CD14-positive monocyte (primary cell): ENCODE results near the gene OSBPL2. TPM values are rescaled to one million over a fixed set of nuclear protein-coding genes. Genes with fewer than 3 reads are reported as not detected.

ENCODE experiments used
- DNase-seq, 3 donors: peaks; one replicate each; pipeline ENCODE4 v3.0.0-alpha.2; 2011 to 2022
- H2AFZ ChIP-seq: 2 replicates; pipeline ENCODE4 v1.6.0; 2012; ENCODE audit warnings: mild to moderate bottlenecking, low read depth, low read length, inconsistent platforms; ENCODE audit not compliant: insufficient read depth, poor library complexity, severe bottlenecking
- H3K27ac ChIP-seq, 2 donors: 1 replicate in 1 of 2; 2 replicates in 1 of 2; pipeline ENCODE4 v1.5.1; 2012 to 2013; ENCODE audit warnings: low read length in 2 of 2, control low read depth in 1 of 2, inconsistent platforms in 1 of 2, low read depth in 1 of 2, mild to moderate bottlenecking in 1 of 2
- H3K27me3 ChIP-seq, 2 donors: one replicate each; pipeline versions ENCODE4 v1.6.0 to v1.6.1; 2011 to 2013; ENCODE audit warnings: low read length in 2 of 2; ENCODE audit not compliant: control insufficient read depth in 2 of 2, insufficient read depth in 2 of 2
- H3K36me3 ChIP-seq, 2 donors: replicated peaks in 1 of 2; 1 replicate in 1 of 2; 2 replicates in 1 of 2; pipeline versions ENCODE4 v1.5.1 to v1.6.1; 2012 to 2013; ENCODE audit warnings: low read length in 2 of 2, control low read depth in 1 of 2, inconsistent platforms in 1 of 2, mild to moderate bottlenecking in 1 of 2; ENCODE audit not compliant: insufficient read depth in 2 of 2, control insufficient read depth in 1 of 2
- H3K4me1 ChIP-seq, 2 donors: 1 replicate in 1 of 2; 2 replicates in 1 of 2; pipeline versions ENCODE4 v1.5.1 to v1.6.1; 2012 to 2013; ENCODE audit warnings: low read length in 2 of 2, control low read depth in 1 of 2, inconsistent platforms in 1 of 2, mild to moderate bottlenecking in 1 of 2, moderate library complexity in 1 of 2; ENCODE audit not compliant: insufficient read depth in 2 of 2, control insufficient read depth in 1 of 2
- H3K4me2 ChIP-seq: replicated peaks from 2 replicates; pipeline ENCODE3; 2012; ENCODE audit warnings: low read length, moderate library complexity, mild to moderate bottlenecking; ENCODE audit not compliant: poor library complexity, severe bottlenecking; ENCODE audit errors: extremely low read depth
- H3K4me3 ChIP-seq, 3 experiments: fragments of 200-600 bp in 1 of 3; sonication (generic) in 1 of 3; replicated peaks in 1 of 3; 1 replicate in 2 of 3; 2 replicates in 1 of 3; pipeline ENCODE4 v1.5.1; 2011 to 2013; ENCODE audit warnings: low read length in 3 of 3, mild to moderate bottlenecking in 3 of 3, control low read depth in 2 of 3, low read depth in 2 of 3, inconsistent platforms in 1 of 3, moderate library complexity in 1 of 3
- H3K79me2 ChIP-seq: 2 replicates; pipeline ENCODE4 v1.6.0; 2012; ENCODE audit warnings: mild to moderate bottlenecking, control low read depth, inconsistent platforms, low read length, moderate library complexity; ENCODE audit not compliant: insufficient read depth
- H3K9ac ChIP-seq: 2 replicates; pipeline ENCODE4 v1.6.0; 2017; ENCODE audit warnings: low read length, mild to moderate bottlenecking; ENCODE audit not compliant: insufficient read depth, poor library complexity, severe bottlenecking
- H3K9me3 ChIP-seq, 2 donors: replicated peaks in 1 of 2; 1 replicate in 1 of 2; 2 replicates in 1 of 2; pipeline versions ENCODE4 v1.5.1 to v1.6.1; 2012 to 2013; ENCODE audit warnings: low read length in 2 of 2, control low read depth in 1 of 2; ENCODE audit not compliant: control insufficient read depth in 1 of 2, insufficient read depth in 1 of 2
- H4K20me1 ChIP-seq: 2 replicates; pipeline ENCODE4 v1.6.0; 2012; ENCODE audit warnings: mild to moderate bottlenecking, low read length, control low read depth, moderate library complexity; ENCODE audit not compliant: insufficient read depth
- H3K27ac Mint-ChIP-seq, 7 donors: one replicate each; pipeline ENCODE4 v1.8.0; 2020; ENCODE audit warnings: mild to moderate bottlenecking in 7 of 7, mixed read lengths in 7 of 7, moderate library complexity in 6 of 7, inconsistent platforms in 2 of 7
- H3K27me3 Mint-ChIP-seq, 3 donors: one replicate each; pipeline ENCODE4 v1.8.0; 2021 to 2022; ENCODE audit warnings: low read depth in 3 of 3, mild to moderate bottlenecking in 3 of 3, mixed read lengths in 3 of 3, moderate library complexity in 3 of 3, inconsistent platforms in 1 of 3
- H3K36me3 Mint-ChIP-seq, 2 donors: one replicate each; pipeline ENCODE4 v1.8.0; 2020; ENCODE audit warnings: mixed read lengths in 2 of 2, inconsistent platforms in 1 of 2, mild to moderate bottlenecking in 1 of 2
- H3K4me1 Mint-ChIP-seq: one replicate; pipeline ENCODE4 v1.8.0; 2020; ENCODE audit warnings: mild to moderate bottlenecking, mixed read lengths
- H3K4me3 Mint-ChIP-seq, 2 donors: one replicate each; pipeline ENCODE4 v1.8.0; 2020; ENCODE audit warnings: mild to moderate bottlenecking in 2 of 2, mixed read lengths in 2 of 2, moderate library complexity in 1 of 2
- H3K9me3 Mint-ChIP-seq, 7 donors: one replicate each; pipeline ENCODE4 v1.8.0; 2020 to 2022; ENCODE audit warnings: mixed read lengths in 7 of 7, mild to moderate bottlenecking in 6 of 7, moderate library complexity in 6 of 7, inconsistent platforms in 2 of 7
- CTCF ChIP-seq: fragments of 200-600 bp; IDR thresholded peaks from one replicate; pipeline ENCODE4 v1.8.0; 2022; ENCODE audit warnings: antibody characterized with exemption, mild to moderate bottlenecking
- WGBS: methylation state at CpG from one replicate; pipeline ENCODE4 v1.1.5; 2013; ENCODE audit warnings: missing lambda C conversion rate; ENCODE audit not compliant: insufficient coverage; 5-methylcytosine and 5-hydroxymethylcytosine counted together
- intact Hi-C, 2 donors: fragments of 100-400 bp; cut with micrococcal nuclease; formaldehyde crosslinking; loops; one replicate each; pipeline versions ENCODE4 v1.15.0 to v1.15.1; 2023
- polyA plus RNA-seq, 3 donors: library from polyadenylated mRNA; depleted of rRNA in 1 of 3; unstranded in 2 of 3; stranded (reverse) in 1 of 3; fragments of 300-500 nt in 2 of 3; fragments of >200 nt in 1 of 3; fragmentation: Illumina TruSeq in 2 of 3; gene quantifications; 1 replicate in 2 of 3; 2 replicates in 1 of 3; pipeline ENCODE4 v1.2.3, GENCODE V29; 2012 to 2021

The OSBPL2 gene
- polyA plus RNA-seq, 3 donors, result 12.9 to 29.1 (median 17.9) TPM

- DNase-seq, result no peak
- no peak overlapping the region for H3K27ac ChIP-seq
- no peaks in the 10 kb centered on the region for H3K9me3 ChIP-seq
- WGBS, result 100% methylated on average over 4 of the region's 6 CpGs
- H3K79me2 ChIP-seq, result peaks cover 72% of the 10 kb centered on the region
- no peak overlapping the region for H3K9ac ChIP-seq
- peaks cover 41 to 52% of the 10 kb centered on the region in 2 donors for H3K36me3 Mint-ChIP-seq
- intact Hi-C loops, result no loop called here
- peaks cover 24 to 46% of the 10 kb centered on the region in 2 donors for H3K36me3 ChIP-seq
- peaks cover 99% of the 10 kb centered on the region for H4K20me1 ChIP-seq
- no peak overlapping the region for H2AFZ ChIP-seq
- no peak overlapping the region for H3K4me3 Mint-ChIP-seq
- peaks cover 0 to 4% (median 0%) of the 10 kb centered on the region in 3 donors for H3K27me3 Mint-ChIP-seq
- H3K4me1 Mint-ChIP-seq, result peaks cover 6% of the 10 kb centered on the region
- H3K4me3 ChIP-seq, result no peak overlapping the region
- peak overlapping the region in 1 of 7 donors; percentile 50 for H3K27ac Mint-ChIP-seq
- no peaks in the 10 kb centered on the region for H3K4me1 ChIP-seq
- TF ChIP-seq CTCF, result no peak
- no peak overlapping the region for H3K4me2 ChIP-seq
- H3K27me3 ChIP-seq, result no peaks in the 10 kb centered on the region
- no peaks in the 10 kb centered on the region for H3K9me3 Mint-ChIP-seq
Measured at GRCh38 chr20:62253398-62253797, 15.1 kb downstream of the OSBPL2 start.

- Histone ChIP-seq H3K27ac (no peak overlapping the region), H3K4me3 (no peak overlapping the region), H3K4me2 (no peak overlapping the region), H3K36me3 (peaks cover 29 to 54% of the 10 kb centered on the region in 2 donors), H3K27me3 (no peaks in the 10 kb centered on the region), H3K9ac (no peak overlapping the region), H3K9me3 (no peaks in the 10 kb centered on the region), H3K4me1 (no peaks in the 10 kb centered on the region), H4K20me1 (peaks cover 99% of the 10 kb centered on the region), H3K79me2 (peaks cover 64% of the 10 kb centered on the region), H2AFZ (no peak overlapping the region)
- intact Hi-C loops, result no loop called here
- peaks cover 47 to 60% of the 10 kb centered on the region in 2 donors for H3K36me3 Mint-ChIP-seq
- H3K9me3 Mint-ChIP-seq, result no peaks in the 10 kb centered on the region
- 93% methylated on average over 23 of the region's 24 CpGs for WGBS
- H3K27me3 Mint-ChIP-seq, result peaks cover 0 to 4% (median 0%) of the 10 kb centered on the region in 3 donors
- TF ChIP-seq CTCF, result no peak
- H3K4me3 Mint-ChIP-seq, result no peak overlapping the region
- DNase-seq, result no peak
- peak overlapping the region in 2 of 7 donors; percentile 39 to 50 for H3K27ac Mint-ChIP-seq
- peaks cover 2% of the 10 kb centered on the region for H3K4me1 Mint-ChIP-seq
Measured at GRCh38 chr20:62254021-62254724, 15.9 kb downstream of the OSBPL2 start.
